GM13977 (cell line): Measurements from ENCODE around the gene HPCAL1.

Experiments used
- DNase-seq: peaks from one replicate; pipeline ENCODE4 v3.0.0; 2012; ENCODE audit warnings: low spot score
- CTCF ChIP-seq: IDR thresholded peaks from 2 replicates; pipeline ENCODE4 v1.5.1; 2012; ENCODE audit warnings: mild to moderate bottlenecking, control low read depth; ENCODE audit not compliant: insufficient read depth; ENCODE audit errors: extremely low read depth, missing control alignments
- in situ Hi-C: fragments of 300-500 bp; cut with MboI; formaldehyde crosslinking; loops from one replicate; pipeline ENCODE4 v1.12.0; 2022; ENCODE audit warnings: low sequenced_read_pairs, low pct_unique_long_range_greater_than_20kb, mixed read lengths, inconsistent platforms; ENCODE audit not compliant: unreplicated experiment

Gene HPCAL1

DNA sequence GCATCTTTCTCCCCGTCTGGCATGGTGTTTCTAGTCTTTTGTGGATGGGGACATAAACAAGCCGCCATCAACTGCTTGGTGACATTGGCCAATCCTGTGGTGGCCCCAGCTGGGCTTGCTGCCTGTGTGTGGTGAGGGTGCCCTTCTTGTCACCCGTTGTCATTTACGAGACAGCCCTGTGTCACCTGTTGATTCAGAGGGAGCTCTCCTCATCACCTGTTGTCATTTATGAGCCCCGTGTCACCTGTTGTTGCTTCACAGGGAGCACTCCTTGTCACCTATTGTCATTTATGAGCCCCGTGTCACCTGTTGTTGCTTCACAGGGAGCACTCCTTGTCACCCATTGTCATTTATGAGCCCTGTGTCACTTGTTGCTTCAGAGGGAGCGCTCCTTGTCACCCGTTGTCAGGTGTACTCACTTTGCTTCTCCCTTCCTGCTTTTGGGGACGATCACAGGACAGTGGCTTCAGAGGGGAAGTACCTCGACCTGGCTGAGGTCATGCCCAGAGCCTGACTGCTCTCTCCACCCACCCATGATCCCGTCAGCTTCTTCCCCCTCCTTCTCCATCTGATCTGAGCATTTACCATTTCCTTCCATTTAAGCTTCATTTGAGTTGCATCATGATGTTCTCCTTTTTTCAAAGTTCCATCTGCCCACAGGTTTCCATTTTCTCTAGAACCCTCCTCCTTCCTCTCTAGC lies 29.1 kb downstream of the HPCAL1 start:
- no peak for TF ChIP-seq CTCF
- peak; percentile 69 for DNase-seq
- in situ Hi-C loops, result no loop called here

GRCh38 chr2:10332402-10333246 lies 29.9 kb downstream of the HPCAL1 start:
- TF ChIP-seq CTCF, result no peak
- in situ Hi-C loops, result no loop called here
- DNase-seq, result no peak

GRCh38 chr2:10333247-10333613 lies 30.5 kb downstream of the HPCAL1 start:
- in situ Hi-C loops, result no loop called here
- no peak for TF ChIP-seq CTCF
- DNase-seq, result no peak

DNA sequence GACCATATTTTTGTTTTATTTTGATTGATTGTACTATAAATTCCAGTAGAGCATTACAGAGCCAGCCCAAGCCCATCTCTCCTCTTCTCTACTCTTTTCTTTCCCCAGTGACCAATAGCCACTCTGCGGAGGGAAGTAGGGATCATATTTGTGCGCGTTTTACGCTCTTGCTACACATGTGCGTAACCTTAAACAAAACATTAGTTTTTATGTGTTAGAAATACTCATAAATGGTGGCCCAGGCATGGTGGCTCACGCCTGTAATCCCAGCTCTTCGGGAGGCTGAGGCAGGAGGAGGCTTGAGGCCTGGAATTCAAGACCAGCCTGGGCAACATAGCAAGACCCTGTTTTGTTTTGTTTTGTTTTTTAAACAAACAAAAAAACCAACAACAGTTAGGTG lies 31.3 kb downstream of the HPCAL1 start:
- no peak for TF ChIP-seq CTCF
- DNase-seq, result no peak
- in situ Hi-C loops, result no loop called here

DNA sequence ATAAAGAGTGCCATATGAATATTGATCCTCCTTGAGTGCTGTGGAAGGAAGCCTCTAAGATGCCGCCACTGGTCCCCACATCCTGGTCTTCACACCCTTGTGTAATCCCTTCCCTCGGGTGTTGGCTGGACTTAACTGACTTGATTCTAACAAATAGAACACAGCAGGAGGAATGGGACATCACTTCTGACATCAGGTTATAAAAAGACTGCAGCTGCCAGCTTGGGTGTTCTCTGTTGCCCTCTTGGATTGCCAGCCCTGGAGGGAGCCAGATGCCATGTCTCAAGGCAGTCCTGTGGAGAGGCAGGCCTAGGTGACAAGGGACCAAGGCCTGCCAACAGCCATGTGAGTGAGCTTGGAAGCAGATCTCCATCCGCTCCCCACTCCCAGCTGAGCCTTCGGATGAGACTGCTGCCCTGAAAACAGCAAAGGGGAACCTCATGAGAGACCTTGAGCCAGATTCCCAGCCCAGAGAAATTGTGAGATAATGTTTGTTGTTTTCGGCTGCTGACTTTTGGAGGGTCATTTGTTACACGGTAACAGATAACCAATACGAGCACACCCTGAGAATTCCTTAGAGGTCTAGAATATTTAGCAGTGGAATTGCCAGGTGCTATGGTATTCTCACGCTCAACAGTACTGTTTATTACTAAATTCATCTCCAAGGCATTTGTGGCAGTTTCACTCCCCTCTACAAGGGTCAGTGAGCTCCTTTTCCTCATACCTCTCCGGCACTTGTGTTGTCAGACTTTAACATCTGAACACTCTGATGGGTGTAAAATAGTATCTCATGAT lies 32.5 kb downstream of the HPCAL1 start:
- no peak for DNase-seq
- in situ Hi-C loops, result no loop called here
- TF ChIP-seq CTCF, result no peak

GRCh38 chr2:10336283-10336682 lies 33.6 kb downstream of the HPCAL1 start:
- in situ Hi-C loops, result no loop called here
- no peak for DNase-seq
- no peak for TF ChIP-seq CTCF
